ENCODE data around the gene SPATA31C1. TPM values are rescaled to one million over a fixed set of nuclear protein-coding genes. Genes with fewer than 3 reads are reported as not detected.

The SPATA31C1 gene
- total and polyA plus RNA-seq, 2 donors = 0.16 TPM; not detected in 1

DNA sequence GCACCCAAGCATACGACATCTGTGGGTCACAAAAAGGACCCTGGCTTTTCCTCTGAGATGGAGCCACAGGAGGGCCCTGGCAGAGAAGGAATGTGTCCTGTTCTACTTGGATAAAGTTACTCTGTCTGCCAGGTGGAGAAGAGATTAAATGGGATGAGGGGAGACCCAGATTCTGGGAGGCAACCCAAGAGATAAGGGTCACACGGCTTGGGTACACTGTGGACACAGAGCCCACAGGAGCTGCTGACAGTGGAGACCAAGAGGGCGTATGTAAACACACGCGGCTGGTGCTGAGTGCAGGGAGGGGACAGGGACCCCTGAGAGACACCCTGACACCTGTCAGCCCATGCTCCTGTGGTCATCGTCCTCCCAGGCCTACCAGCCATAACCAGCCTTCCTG, 50.4 kb downstream of the SPATA31C1 start:
- no peak overlapping the region for H3K27ac ChIP-seq (ENCODE audit: low read depth)
- DNase-seq (ENCODE audit: extremely low spot score) = no peak
- 79% methylated on average over 6 of the region's 6 CpGs for WGBS
- H3K36me3 ChIP-seq (ENCODE audit: insufficient read depth) = no peaks in the 10 kb centered on the region
- H3K4me3 ChIP-seq (ENCODE audit: low read depth, low read length) = no peak overlapping the region
- H3K4me1 ChIP-seq (ENCODE audit: insufficient read depth) = no peaks in the 10 kb centered on the region

DNA sequence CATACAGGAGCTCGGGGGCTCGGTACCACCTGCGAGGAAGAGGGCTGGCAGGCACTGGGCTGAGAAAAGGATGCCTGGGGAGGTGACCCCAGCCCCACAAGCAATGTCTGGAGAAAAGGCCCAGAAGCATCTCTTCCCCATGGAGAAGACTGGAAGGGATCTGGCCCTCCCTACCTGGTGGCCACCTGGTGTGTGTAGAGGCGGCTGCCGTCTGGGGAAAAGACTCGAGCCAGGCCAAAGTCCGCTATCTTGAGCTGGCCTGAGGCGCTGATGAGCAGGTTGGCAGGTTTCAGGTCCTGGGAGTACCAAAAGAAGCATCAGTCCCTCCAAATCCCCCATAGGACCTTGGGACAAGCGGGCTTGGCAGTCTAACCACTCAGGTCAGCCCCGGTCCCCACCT, 52.8 kb downstream of the SPATA31C1 start:
- WGBS = 97% methylated on average over 10 of the region's 10 CpGs
- no peak overlapping the region for H3K4me3 ChIP-seq (ENCODE audit: low read depth, low read length)
- no peaks in the 10 kb centered on the region for H3K4me1 ChIP-seq (ENCODE audit: insufficient read depth)
- DNase-seq (ENCODE audit: extremely low spot score) = no peak
- H3K27ac ChIP-seq (ENCODE audit: low read depth) = no peak overlapping the region
- H3K36me3 ChIP-seq (ENCODE audit: insufficient read depth) = no peaks in the 10 kb centered on the region

DNA sequence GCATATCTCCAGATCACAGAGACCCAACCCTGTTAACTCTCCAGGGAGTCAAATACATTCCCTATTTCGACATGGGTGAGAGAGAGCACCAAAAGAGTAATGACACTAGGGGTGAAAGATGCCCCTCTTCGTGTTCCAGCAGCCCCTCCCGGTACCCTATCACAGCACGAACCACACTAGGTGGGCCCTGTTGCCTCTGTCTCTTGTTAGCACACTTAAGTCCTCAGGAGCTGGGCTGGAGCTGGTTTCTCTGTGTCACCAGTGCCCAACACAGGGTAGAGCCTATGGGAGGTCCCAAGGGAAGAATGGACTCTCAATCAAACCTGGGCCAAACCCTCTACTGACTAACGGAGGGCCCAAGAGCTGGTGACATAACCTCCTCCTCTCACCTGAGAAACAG, 55.4 kb downstream of the SPATA31C1 start:
- Histone ChIP-seq H3K4me1 (ENCODE audit: insufficient read depth) (no peaks in the 10 kb centered on the region), H3K27ac (ENCODE audit: low read depth) (no peak overlapping the region), H3K36me3 (ENCODE audit: insufficient read depth) (no peaks in the 10 kb centered on the region), H3K4me3 (ENCODE audit: low read depth, low read length) (no peak overlapping the region)
- 75% methylated on average over 5 of the region's 5 CpGs for WGBS
- DNase-seq (ENCODE audit: extremely low spot score) = no peak

Other genes starting within 250 kb of the SPATA31C1 start
- gene CTSL, start 191.8 kb upstream of the SPATA31C1 start, total RNA-seq = 85.7 TPM
- 360 TPM for gene CTSL, start 191.8 kb upstream of the SPATA31C1 start, polyA plus RNA-seq
- not detected for gene SPATA31E1, start 35.1 kb upstream of the SPATA31C1 start, total RNA-seq
- gene SPATA31E1, start 35.1 kb upstream of the SPATA31C1 start, polyA plus RNA-seq = 0.04 TPM
- 5.8 TPM for gene CDK20, start 56.6 kb downstream of the SPATA31C1 start, total RNA-seq
- 19.7 TPM for gene CDK20, start 56.6 kb downstream of the SPATA31C1 start, polyA plus RNA-seq
- not detected for gene SPATA31C2, start 220.5 kb downstream of the SPATA31C1 start, total RNA-seq
- gene SPATA31C2, start 220.5 kb downstream of the SPATA31C1 start, polyA plus RNA-seq = not detected